HG03520 (cell line): ENCODE data around the gene MGAT3.

Source experiments
- ATAC-seq: cut with Tn5 transposase; IDR thresholded peaks from one replicate; pipeline ENCODE4 v1.9.1; 2021; ENCODE audit warnings: mild to moderate bottlenecking, moderate library complexity; ENCODE audit not compliant: unreplicated experiment

Gene MGAT3

DNA sequence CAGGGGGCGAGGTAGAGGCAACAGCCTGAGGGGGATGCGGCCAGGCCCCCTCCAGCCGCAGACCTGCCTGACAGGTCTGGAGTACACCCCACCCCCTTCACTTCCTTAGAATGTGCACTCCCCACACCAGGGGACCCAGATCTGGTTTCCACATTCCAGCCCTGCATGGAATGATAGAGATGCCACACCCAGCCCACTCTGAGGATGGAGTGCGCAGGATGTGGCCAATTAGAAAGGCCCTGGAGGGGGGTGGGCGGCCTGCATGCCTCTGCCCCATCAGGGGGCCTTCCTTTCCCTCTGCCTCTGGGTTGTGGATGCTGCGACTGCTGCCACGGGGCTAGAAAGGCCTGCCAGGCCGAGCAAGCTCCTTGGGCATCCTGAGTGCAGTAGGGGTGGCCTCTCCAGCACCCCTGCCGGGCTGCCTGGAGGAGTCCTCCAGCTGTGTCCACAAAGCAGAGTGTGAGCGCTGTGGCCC lies 28.2 kb upstream of the MGAT3 start:
- ATAC-seq = no peak

DNA sequence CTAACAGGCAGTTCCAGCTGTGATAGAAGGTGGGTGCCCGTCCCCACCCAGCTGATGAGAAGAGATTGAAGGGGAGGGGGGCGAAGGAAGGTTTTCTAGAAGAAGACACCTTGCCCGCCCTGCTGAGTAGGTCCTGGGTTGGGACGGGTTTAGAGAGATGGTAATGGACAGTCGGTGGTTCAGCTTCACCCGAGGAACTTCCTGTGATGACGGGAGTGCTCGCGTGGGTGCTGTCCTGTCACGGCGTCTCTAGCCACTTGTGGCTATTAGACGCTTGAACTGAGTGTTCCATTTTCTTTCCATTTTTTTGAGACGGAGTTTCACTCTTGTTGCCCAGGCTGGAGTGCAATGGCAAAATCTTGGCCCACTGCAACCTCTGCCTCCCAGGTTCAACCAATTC lies 27.6 kb upstream of the MGAT3 start:
- ATAC-seq = no peak

DNA sequence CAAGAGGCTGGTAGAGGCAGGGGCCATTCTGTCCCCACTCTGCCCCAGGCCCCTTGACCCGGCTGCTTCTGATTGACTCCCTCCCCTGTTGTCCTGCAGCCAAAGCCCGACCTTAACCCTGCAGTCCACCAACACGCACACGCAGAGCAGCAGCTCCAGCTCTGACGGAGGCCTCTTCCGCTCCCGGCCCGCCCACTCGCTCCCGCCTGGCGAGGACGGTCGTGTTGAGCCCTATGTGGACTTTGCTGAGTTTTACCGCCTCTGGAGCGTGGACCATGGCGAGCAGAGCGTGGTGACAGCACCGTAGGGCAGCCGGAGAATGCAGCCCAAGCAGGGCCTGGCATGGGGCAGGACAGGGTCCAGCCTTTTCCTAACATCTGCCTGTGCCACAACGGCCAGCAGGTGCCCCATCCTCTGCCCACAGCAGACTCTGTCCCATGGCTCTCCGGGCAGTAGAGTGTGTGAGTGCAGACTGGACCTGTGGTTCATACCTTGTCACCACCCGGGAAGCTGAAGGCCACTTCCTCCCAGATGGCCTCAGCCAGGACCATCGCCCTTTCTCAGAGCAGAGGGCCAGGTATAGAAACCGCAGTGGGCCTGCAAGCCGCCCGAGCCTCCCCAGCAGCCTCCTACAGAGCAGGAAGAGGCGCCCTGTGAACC lies 26.8 kb upstream of the MGAT3 start:
- no peak for ATAC-seq

DNA sequence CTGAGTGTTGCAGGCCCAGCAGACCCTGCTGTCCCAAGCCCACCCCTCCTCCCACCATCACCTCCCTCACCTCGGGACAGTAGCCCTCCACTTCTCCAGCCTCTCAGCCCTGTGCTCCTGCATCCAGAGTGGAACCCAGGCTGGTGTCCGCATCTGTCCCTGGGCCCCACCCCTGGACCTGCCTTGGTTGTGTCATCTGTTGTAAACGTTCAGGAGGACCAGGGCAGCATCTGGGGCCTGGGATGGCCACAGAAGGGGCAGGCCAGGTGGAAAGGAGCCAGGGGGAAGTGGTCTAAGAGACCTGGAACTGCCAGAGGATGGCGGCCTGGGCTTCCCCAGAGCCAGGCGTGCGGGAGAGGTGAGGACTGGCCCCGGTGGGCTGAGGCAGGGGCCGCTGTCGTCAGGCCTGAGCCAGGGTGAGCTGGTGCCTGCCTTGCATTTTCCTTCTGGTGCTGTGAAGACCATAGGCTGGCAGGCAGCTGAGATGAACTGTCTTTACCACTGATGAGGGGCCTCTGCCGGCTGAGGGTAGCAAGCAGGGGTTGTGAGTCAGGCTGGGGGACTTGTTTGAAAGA lies 26.1 kb upstream of the MGAT3 start:
- ATAC-seq = no peak

DNA sequence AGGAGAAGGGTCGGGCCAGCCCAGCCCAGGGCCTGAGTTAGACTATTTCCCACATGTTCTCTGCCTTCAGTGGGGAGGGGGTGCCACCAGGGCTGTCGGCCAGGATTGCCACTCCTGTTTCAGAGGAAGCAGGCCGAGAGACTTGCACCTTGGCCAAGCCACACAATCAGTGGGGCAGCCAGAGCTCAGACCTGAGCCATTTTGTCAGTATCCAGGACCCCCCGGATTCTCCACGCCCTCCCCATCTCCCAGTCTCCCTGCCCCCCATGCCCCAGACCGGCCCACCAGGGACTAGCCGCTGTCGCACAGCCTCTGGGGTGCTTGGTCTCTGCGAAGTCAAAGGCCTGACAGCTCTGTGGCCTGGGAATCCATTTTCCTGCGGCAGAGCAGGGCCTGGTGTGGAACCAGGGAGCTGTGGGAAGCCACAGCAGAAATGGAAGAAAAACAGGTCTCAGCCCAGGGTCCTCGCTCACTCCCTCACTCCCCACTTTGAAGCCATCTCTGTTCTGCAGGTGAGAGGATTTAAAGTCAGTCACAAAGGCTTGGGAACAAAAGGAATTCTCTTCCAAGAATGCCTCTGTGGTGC lies 25.5 kb upstream of the MGAT3 start:
- no peak for ATAC-seq

DNA sequence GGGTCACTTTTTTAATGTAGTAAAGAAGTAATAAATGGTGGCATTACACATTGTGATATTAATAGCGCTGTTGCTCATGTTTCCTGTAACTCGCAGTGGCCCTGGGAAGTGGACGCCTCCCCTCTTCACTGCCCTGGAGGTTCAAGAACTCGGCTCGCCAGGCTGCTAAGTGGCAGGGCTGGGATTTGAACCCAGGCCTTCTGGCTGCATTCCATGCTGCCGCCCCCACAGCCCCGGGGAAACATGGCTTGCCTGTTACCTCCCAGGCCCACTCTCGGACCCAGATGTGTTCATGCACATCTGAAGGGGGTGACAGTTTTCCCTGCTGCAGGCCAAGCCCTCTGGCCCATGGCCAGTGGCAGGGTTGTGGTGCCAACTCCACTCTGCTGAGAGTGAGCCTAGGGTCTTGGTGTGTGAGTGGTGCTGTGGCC lies 25.0 kb upstream of the MGAT3 start:
- ATAC-seq = no peak

DNA sequence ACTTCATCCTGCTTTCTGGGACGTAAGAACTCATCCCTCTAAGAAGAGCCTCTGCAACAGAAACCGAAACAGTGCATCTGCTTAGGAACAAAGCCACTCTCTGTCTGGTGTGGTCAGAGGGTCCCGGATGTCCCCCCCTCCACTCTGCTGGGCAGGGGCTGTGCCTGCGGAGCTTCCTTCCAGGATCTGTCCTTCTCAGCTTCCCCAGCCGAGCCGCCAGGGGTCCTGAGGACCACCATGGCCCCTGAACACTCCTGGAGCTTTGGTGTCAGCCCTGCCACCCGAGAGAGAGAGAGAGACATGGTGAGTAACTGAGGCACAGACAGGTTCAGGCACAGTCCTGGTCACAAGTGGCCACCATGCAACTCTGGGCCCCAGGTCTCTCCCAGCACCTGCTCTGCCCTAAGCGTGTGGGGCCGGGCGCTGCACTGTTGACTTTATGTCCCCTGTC lies 24.4 kb upstream of the MGAT3 start:
- no peak for ATAC-seq

DNA sequence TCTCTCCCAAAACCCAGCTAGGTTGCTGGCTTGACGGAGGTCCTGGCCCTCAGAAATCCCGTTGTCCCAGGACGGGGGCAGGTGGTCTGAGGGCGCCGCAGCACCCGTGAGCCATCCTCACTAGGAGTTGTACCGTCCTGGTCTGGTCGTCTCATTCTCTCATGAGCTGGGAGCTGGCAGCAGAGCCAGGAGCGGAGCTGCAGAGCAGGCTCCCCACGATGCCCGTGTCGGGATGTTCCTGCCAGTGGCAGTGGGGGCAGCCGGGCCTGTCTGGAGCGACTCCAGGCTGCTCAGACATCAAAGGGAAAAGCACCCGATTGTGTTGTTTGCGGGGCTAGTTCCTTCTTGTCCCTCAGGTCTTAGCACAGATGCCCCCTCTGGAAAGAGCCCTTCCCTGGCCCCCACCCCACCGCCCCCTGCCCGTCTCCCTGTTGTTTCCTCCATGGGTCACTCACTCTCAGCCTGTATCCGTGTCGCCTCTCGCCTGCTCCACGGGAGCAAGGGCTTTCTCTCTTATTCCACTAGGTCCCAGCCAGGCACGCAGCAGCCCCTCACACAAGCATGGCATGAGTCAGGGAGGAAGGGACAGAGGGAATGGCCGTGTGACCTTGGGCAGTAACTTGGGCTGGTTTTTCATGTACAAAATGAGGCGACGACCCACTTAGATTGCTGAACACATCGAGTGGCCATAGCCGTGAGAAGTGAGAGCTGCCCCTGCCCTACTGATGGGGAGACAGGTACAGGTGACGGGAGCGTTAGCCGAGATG lies 23.2 kb upstream of the MGAT3 start:
- ATAC-seq = no peak

DNA sequence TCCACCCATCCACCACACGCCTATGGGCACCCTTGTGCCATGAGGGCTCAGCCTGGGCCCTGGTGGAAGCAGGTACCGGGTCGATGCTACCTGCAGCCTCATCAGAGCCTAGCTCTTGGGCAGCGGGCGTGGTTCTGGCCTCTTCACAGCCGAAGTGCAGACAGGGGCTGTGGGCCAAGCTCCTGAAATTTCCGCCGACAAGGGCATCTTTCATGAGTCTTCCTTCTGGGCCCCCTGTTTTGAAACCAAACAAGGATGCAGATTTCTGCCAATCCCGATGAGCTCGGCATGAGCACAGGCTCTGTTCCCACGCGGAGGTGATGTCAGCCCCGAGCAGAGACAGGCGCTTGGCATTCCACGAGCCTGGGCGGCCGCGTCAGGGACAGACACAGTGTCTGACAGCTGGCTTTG lies 22.6 kb upstream of the MGAT3 start:
- no peak for ATAC-seq

DNA sequence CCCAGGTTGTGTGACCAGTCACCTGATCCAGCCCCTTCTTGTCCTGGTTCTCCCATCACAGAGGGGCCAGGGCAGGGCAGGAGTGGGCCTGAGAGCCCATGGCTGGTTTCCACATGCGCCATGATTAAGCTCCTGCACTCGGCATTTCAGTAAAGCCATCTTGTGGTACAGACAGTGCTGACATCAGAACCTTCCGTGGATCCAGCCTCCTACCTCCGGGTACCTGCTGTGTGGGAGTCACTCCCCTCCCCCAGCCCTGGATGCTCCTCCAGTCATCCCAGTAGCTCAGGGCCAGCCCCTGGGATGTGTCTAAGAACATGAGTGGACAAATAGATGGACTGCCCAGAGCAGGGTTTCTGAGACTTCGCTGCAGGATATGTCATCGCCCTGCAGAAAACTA lies 22.1 kb upstream of the MGAT3 start:
- ATAC-seq = no peak

DNA sequence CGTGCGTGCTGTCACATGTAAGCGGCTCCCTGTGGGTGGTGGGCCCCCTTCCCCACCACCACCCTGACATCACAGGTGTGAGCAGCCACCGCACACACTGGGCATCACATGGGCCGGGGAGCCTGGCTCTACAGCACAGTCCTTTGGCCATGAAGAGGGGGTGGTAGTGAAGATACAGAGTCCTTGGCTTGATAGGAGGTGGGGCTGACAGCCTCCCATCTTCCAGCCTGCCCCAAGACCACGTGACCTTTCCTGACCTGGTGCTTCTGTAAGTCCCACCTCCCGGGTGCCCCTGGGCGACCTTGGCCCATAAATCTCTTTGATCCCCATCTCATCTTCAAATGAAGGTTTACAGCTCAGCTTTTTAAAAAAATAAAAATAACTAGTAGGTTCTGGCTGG lies 21.2 kb upstream of the MGAT3 start:
- no peak for ATAC-seq

DNA sequence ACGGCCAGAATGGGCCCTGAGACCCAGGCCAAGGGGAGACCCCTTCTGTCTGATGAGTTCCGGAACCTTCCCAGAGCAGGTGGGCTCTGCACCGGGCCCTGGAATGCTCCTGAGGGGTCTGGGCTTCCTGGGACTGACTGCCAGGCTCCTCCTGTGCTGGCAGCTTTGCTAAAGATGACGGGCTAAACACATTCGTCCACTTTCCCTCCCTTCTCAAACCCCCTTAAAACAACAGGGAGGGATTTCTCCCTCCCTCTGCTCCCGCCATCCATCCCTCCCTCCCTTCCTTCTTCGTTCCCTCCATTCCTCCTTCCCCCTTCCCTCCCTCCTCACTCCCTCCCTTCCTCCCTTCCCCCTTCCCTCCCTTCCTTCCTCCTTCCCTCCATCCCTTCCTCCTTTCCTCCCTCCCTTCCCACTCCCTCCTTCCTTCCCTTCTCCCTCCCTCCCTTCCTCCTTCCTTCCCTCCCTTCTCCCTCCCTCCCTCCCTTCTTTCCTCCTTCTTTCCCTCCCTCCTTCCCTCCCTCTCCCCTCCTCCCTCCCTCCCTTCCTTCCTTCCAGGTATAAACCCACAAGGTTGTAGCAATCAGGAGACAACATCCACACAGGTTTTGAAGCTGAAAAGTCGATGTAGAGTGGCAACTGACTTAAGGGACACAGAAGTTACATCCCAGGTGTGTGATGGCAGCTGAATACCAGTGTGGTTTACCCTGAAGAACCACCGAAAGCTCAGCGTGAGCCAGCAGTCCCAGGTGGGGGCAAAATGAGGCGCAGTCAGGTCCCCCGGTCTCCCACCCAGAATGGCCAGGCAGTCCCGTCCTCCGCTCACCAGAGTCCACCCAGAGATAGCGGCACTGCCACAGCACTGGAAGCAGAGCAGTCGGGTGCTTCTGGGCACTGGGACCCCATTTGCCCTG lies 18.8 kb upstream of the MGAT3 start:
- ATAC-seq = no peak

DNA sequence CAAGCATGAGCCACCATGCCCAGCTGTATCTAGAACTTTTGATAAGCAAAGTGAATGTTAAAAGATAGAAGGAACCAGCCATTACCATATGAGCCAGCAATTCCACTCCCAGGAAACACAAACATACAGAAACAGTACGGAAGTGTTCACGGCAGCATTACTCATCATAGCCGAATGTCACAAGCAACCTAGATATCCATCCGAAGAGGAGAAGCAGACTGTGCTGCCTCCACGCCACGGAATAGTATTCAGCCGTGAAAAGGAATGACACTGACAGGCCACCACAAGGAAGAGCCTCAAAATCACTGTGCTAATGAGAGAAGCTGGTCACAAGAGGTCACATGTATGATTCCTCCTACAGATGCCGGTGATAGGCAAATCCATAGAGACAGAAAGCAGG lies 17.6 kb upstream of the MGAT3 start:
- no peak for ATAC-seq

DNA sequence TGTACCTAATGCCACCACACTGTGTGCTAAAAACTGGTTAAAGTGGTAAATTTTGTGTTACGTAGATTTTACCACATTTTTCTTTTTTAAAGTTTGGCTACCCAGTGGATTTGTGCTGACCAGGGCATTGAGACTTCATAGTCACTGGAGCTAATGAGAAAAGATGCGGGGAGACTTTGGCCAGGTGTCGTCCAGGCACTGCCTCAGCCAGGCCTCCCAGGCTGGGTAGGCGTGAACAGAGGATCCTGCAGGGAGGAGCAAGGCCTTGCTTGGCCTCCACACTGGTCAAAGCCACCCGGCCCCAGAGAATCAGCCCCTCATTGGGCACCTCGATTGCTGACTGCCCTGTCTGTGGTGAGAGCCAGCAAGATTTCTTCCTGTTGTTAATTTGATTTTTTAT lies 13.4 kb upstream of the MGAT3 start:
- ATAC-seq = no peak

DNA sequence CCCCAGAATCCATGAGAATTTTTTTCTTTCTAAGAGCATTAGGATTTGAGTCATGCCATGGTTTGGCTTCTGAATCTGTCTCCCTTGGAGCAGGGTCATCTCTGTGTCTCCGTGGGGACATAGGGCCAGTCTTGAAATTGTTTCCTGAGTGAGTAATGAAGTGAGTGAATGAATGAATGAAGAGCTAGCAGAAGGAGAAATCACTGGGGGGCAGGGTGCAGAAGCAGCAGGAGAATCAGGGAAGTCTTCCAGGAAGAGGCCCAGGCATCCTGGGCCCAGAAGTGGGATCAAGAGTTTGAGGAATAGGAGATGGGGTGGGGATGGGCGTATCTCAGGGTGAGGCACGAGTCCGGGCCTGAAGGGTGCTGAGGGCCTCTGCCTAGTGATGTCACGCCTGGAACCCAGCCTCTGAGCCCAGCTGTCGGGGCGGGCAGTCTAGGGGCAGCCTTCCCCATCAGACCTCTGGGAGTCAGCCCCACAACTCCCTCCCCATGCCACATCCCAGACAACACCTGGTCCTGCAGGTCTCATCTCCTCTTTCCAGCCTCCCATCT lies 12.5 kb upstream of the MGAT3 start:
- ATAC-seq = no peak

DNA sequence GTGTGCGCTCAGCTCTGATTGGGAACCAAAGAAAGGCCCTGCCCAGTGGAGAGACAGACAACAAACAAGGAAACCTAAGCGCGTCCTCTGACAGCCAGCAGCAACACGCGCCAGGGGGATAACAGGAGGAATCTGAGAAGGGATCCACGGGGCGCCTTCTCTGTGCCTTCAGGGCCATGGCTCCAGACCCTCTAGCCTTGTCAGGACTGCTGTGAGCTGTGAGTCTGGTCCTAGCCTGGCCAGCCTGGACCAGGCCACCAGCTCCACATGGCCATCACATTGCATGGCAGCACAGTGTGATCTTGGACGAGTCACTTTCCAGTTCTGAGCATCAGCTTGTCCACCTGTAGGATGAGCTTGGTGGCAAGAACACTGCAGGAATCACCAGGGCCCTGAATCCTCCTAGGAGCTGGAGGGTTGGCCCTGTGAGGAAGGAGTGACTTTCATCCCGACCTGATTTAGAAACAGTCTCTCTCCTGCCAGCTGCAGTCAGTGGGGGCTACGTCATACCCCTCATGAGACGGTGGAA lies 11.8 kb upstream of the MGAT3 start:
- ATAC-seq = no peak

DNA sequence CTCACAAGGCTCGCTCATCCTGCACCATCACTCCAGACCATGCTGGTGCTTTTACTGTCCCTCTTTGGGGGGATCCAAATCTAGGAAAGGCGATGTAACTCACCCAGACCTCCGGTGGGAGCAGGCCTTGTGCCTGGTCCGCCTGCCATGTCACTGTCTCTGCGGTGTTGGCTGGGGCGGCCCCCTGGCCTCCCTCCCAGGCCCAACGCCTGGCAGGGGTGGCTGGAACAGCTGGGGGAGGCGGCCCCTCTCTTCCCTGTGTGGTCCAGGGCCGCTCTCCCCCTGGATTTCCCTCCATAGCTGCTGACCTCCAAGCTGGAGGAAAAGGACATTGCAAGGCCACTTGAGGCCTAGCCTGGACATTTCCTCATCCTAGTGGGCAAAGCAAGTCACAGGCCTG lies 11.1 kb upstream of the MGAT3 start:
- no peak for ATAC-seq

DNA sequence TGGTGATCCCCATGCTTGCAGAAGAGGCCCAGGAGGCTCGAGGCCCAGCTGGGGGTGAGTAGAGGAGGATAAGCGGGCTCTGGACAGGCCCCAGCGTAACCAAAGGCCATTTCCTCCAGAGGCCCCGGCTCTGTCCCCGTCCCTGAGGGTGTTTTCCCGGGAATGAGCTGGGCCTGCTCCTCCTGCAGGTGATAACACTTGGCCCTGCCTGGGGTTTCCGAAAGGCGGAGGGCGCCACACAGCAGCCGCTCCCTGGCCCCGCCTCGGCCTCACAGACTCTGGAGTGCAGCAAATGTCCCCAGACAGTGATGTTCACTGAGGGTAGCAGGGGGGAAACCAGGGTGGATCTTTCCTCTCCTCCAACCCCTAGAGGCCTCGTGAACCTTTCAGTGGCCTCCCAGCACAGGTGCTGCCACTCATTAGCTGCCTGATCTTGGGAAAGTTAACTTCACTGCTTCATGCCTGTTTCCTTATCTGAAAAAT lies 10.5 kb upstream of the MGAT3 start:
- ATAC-seq = peak; percentile 34

DNA sequence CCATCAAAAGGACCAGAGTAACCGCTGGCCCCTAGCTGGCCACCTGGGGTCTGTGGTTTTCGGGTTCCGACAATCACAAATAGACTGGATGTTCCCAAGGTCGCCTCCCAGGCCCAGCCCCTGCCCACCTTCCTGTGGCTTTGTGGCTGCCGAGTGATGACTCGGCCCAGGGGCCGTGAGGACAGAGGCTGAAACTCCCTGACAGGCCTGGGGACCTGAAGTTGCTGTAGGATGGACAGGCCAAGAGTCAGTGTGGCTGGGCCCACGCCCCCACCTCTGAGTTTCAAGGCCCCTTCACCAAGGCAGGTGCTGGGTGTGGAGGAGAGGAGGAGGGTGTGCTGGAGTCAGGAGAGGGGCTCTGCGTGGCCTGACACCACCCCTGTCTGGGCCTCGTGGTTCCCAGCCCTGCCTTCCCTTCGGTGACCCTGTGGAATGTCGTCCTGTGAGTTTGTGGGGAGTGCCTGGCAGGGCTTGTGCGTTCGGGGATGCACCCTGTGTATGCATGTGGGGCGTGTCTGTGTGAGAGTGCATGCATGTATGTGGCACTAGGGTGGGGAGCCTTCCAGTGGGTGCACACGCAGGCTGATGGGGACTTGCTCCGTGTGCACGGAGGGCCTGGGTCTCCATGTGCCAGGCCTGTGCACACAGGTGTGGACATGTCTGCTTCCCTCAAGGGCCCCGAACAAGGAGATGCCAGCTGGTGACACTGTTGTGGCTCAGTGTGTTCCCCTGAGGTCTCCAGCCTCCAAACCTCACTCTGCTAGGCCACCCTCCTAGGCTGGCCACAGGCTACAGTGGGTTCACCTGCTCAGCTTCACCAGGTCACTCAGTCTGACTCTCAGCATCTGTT lies 8.4 kb upstream of the MGAT3 start:
- no peak for ATAC-seq
